H9 (cell line): ENCODE results near the gene HMCN1. TPM values are rescaled to one million over a fixed set of nuclear protein-coding genes. Genes with fewer than 3 reads are reported as not detected.

Source experiments
- DNase-seq: peaks from one replicate; pipeline ENCODE4 v3.0.0-alpha.2; 2017
- H2AFZ ChIP-seq: one replicate; pipeline ENCODE4 v1.6.1; 2013; ENCODE audit warnings: mild to moderate bottlenecking, low read length, control low read depth, moderate library complexity
- H2AK5ac ChIP-seq: 2 replicates; pipeline ENCODE4 v1.6.1; 2013; ENCODE audit warnings: low read length, control low read depth, mixed read lengths; ENCODE audit not compliant: insufficient read length
- H2BK120ac ChIP-seq: one replicate; pipeline ENCODE4 v1.6.1; 2013; ENCODE audit warnings: low read depth, mild to moderate bottlenecking, low read length, control low read depth, inconsistent platforms; ENCODE audit not compliant: poor library complexity, severe bottlenecking
- H2BK12ac ChIP-seq: 2 replicates; pipeline ENCODE4 v1.6.1; 2013; ENCODE audit warnings: low read length, control low read depth, mixed read lengths, low read depth; ENCODE audit not compliant: insufficient read length
- H2BK15ac ChIP-seq: 2 replicates; pipeline ENCODE4 v1.6.1; 2013; ENCODE audit warnings: low read depth, low read length, control low read depth
- H2BK20ac ChIP-seq: one replicate; pipeline ENCODE4 v1.6.1; 2013; ENCODE audit warnings: low read depth, mild to moderate bottlenecking, low read length, control low read depth, inconsistent platforms; ENCODE audit not compliant: poor library complexity, severe bottlenecking
- H2BK5ac ChIP-seq: 2 replicates; pipeline ENCODE4 v1.6.1; 2013; ENCODE audit warnings: low read length, control low read depth, mixed read lengths; ENCODE audit not compliant: insufficient read length
- H3K14ac ChIP-seq: 2 replicates; pipeline ENCODE4 v1.6.1; 2013; ENCODE audit warnings: low read length, control low read depth; ENCODE audit not compliant: insufficient read depth
- H3K18ac ChIP-seq: 2 replicates; pipeline ENCODE4 v1.6.1; 2013; ENCODE audit warnings: low read depth, mild to moderate bottlenecking, mixed read lengths, low read length, control low read depth; ENCODE audit not compliant: insufficient read length
- H3K23ac ChIP-seq: 2 replicates; pipeline ENCODE4 v1.6.1; 2013; ENCODE audit warnings: low read length, control low read depth, mixed read lengths, low read depth; ENCODE audit not compliant: insufficient read length
- H3K23me2 ChIP-seq: 2 replicates; pipeline ENCODE4 v1.6.1; 2013; ENCODE audit warnings: low read depth, mild to moderate bottlenecking, mixed read lengths, low read length, control low read depth; ENCODE audit not compliant: insufficient read length, poor library complexity, severe bottlenecking
- H3K27ac ChIP-seq: 2 replicates; pipeline ENCODE4 v1.5.1; 2013; ENCODE audit warnings: low read length, control low read depth, mixed read lengths, low read depth; ENCODE audit not compliant: insufficient read length
- H3K27me3 ChIP-seq: 2 replicates; pipeline ENCODE4 v1.6.1; 2013; ENCODE audit warnings: low read length, control low read depth, inconsistent platforms; ENCODE audit not compliant: insufficient read depth
- H3K4ac ChIP-seq: 2 replicates; pipeline ENCODE4 v1.6.1; 2013; ENCODE audit warnings: low read depth, mild to moderate bottlenecking, control low read depth, inconsistent platforms, low read length, moderate library complexity
- H3K4me1 ChIP-seq: 2 replicates; pipeline ENCODE4 v1.6.1; 2013; ENCODE audit warnings: low read length, control low read depth, inconsistent platforms; ENCODE audit not compliant: insufficient read depth
- H3K4me2 ChIP-seq: 2 replicates; pipeline ENCODE4 v1.6.1; 2013; ENCODE audit warnings: low read length, control low read depth, mixed read lengths; ENCODE audit not compliant: insufficient read length, insufficient read depth
- H3K56ac ChIP-seq: 2 replicates; pipeline ENCODE4 v1.6.1; 2013; ENCODE audit warnings: low read depth, mild to moderate bottlenecking, mixed read lengths, low read length, control low read depth; ENCODE audit not compliant: insufficient read length
- H3K79me1 ChIP-seq: 2 replicates; pipeline ENCODE4 v1.6.1; 2013; ENCODE audit warnings: low read depth, mild to moderate bottlenecking, moderate library complexity, low read length, control low read depth, inconsistent platforms; ENCODE audit not compliant: insufficient read depth, poor library complexity, severe bottlenecking
- H3K79me2 ChIP-seq: 2 replicates; pipeline ENCODE4 v1.6.1; 2013; ENCODE audit warnings: low read length, control low read depth, inconsistent platforms; ENCODE audit not compliant: insufficient read depth
- H3K9ac ChIP-seq: 2 replicates; pipeline ENCODE4 v1.6.1; 2013; ENCODE audit warnings: low read length, control low read depth, mixed read lengths; ENCODE audit not compliant: insufficient read length; ENCODE audit errors: extremely low read depth
- H3K9me3 ChIP-seq: one replicate; pipeline ENCODE4 v1.6.1; 2013; ENCODE audit warnings: low read depth, low read length, inconsistent platforms; ENCODE audit not compliant: control insufficient read depth
- H3T11ph ChIP-seq: one replicate; pipeline ENCODE4 v1.6.1; 2013; ENCODE audit warnings: mild to moderate bottlenecking, low read length, control low read depth, inconsistent platforms
- H4K20me1 ChIP-seq: one replicate; pipeline ENCODE4 v1.6.1; 2013; ENCODE audit not compliant: control insufficient read depth, insufficient read length, insufficient read depth
- H4K5ac ChIP-seq: 2 replicates; pipeline ENCODE4 v1.6.1; 2013; ENCODE audit warnings: low read depth, mild to moderate bottlenecking, mixed read lengths, low read length, control low read depth; ENCODE audit not compliant: insufficient read length
- H4K8ac ChIP-seq: replicated peaks from 2 replicates; pipeline ENCODE4 v1.6.1; 2013; ENCODE audit warnings: low read length, control low read depth, mixed read lengths, low read depth; ENCODE audit not compliant: insufficient read length
- H4K91ac ChIP-seq: 2 replicates; pipeline ENCODE4 v1.6.1; 2013; ENCODE audit warnings: low read depth, mild to moderate bottlenecking, moderate library complexity, mixed read lengths, low read length, control low read depth; ENCODE audit not compliant: insufficient read length
- H3K27ac Mint-ChIP-seq, 3 experiments: 2 replicates in 2 of 3; 3 replicates in 1 of 3; pipeline ENCODE4 v1.8.0; 2020 to 2021; ENCODE audit warnings: mixed read lengths in 3 of 3, mild to moderate bottlenecking in 1 of 3, moderate library complexity in 1 of 3
- H3K27me3 Mint-ChIP-seq: 2 replicates; pipeline ENCODE4 v1.8.0; 2021; ENCODE audit warnings: low read depth, mild to moderate bottlenecking, moderate library complexity, mixed read lengths
- H3K36me3 Mint-ChIP-seq, 3 experiments: 2 replicates in 2 of 3; 3 replicates in 1 of 3; pipeline ENCODE4 v1.8.0; 2020 to 2021; ENCODE audit warnings: low read depth in 3 of 3, mixed read lengths in 3 of 3; ENCODE audit not compliant: insufficient read depth in 1 of 3
- H3K4me1 Mint-ChIP-seq, 2 experiments: 2 replicates each; pipeline ENCODE4 v1.8.0; 2020; ENCODE audit warnings: mixed read lengths in 2 of 2
- H3K4me3 Mint-ChIP-seq, 2 experiments: 2 replicates in 1 of 2; 3 replicates in 1 of 2; pipeline ENCODE4 v1.8.0; 2020 to 2021; ENCODE audit warnings: mild to moderate bottlenecking in 2 of 2, mixed read lengths in 2 of 2, moderate library complexity in 1 of 2
- H3K9me3 Mint-ChIP-seq, 2 experiments: 2 replicates in 1 of 2; 3 replicates in 1 of 2; pipeline ENCODE4 v1.8.0; 2020; ENCODE audit warnings: mild to moderate bottlenecking in 2 of 2, mixed read lengths in 2 of 2, moderate library complexity in 1 of 2
- total RNA-seq: library from RNA; stranded (reverse); gene quantifications from 2 replicates; pipeline ENCODE4 v1.2.1, GENCODE V29; 2021
- TF ChIP-seq, protein P1 (sequence below): fragments of 200-600 bp; sonication (generic); conservative IDR thresholded peaks from 3 replicates; pipeline ENCODE4 v1.8.0; 2021; ENCODE audit warnings: antibody characterized with exemption, mild to moderate bottlenecking

Gene HMCN1
- total RNA-seq, 1 experiment from 2014 or later, result 3.3 TPM

- no peak overlapping the region for H2BK120ac ChIP-seq
- H3K56ac ChIP-seq, result no peak overlapping the region
- H3K27me3 Mint-ChIP-seq, result no peaks in the 10 kb centered on the region
- no peak overlapping the region for H2AFZ ChIP-seq
- H4K91ac ChIP-seq, result no peak overlapping the region
- H3K9me3 ChIP-seq, result no peaks in the 10 kb centered on the region
- no peak for DNase-seq
- no peak overlapping the region for H4K5ac ChIP-seq
- no peak overlapping the region for H2BK20ac ChIP-seq
- no peak overlapping the region for H3K4ac ChIP-seq
- H4K8ac ChIP-seq, result no peak overlapping the region
- no peak overlapping the region for H3K4me2 ChIP-seq
- H2BK15ac ChIP-seq, result no peak overlapping the region
- H2AK5ac ChIP-seq, result no peak overlapping the region
- H3K14ac ChIP-seq, result no peak overlapping the region
- H3K36me3 Mint-ChIP-seq, result no peaks in the 10 kb centered on the region; a peak in 1 of 7 replicates
- H3K4me3 Mint-ChIP-seq, result no peak overlapping the region
- no peaks in the 10 kb centered on the region for H4K20me1 ChIP-seq
- H3K4me1 Mint-ChIP-seq, result peaks cover 31 to 35% of the 10 kb centered on the region in 2 experiments
- H2BK12ac ChIP-seq, result no peak overlapping the region
- no peak overlapping the region for H3K27ac Mint-ChIP-seq
- TF ChIP-seq, protein P1, sequence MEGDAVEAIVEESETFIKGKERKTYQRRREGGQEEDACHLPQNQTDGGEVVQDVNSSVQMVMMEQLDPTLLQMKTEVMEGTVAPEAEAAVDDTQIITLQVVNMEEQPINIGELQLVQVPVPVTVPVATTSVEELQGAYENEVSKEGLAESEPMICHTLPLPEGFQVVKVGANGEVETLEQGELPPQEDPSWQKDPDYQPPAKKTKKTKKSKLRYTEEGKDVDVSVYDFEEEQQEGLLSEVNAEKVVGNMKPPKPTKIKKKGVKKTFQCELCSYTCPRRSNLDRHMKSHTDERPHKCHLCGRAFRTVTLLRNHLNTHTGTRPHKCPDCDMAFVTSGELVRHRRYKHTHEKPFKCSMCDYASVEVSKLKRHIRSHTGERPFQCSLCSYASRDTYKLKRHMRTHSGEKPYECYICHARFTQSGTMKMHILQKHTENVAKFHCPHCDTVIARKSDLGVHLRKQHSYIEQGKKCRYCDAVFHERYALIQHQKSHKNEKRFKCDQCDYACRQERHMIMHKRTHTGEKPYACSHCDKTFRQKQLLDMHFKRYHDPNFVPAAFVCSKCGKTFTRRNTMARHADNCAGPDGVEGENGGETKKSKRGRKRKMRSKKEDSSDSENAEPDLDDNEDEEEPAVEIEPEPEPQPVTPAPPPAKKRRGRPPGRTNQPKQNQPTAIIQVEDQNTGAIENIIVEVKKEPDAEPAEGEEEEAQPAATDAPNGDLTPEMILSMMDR, result no peak
- H3T11ph ChIP-seq, result no peak overlapping the region
- H3K79me1 ChIP-seq, result no peaks in the 10 kb centered on the region
- H3K27me3 ChIP-seq, result no peaks in the 10 kb centered on the region
- no peaks in the 10 kb centered on the region for H3K9me3 Mint-ChIP-seq
- peaks cover 7% of the 10 kb centered on the region; the same call in 1 of the 2 replicates for H3K4me1 ChIP-seq
- H3K9ac ChIP-seq, result no peak overlapping the region
- H3K79me2 ChIP-seq, result no peaks in the 10 kb centered on the region
- no peak overlapping the region for H2BK5ac ChIP-seq
- no peak overlapping the region for H3K18ac ChIP-seq
- no peak overlapping the region for H3K27ac ChIP-seq
- no peak overlapping the region for H3K23ac ChIP-seq
- H3K23me2 ChIP-seq, result no peaks in the 10 kb centered on the region
Observed at GRCh38 chr1:185916861-185917260, 182.7 kb downstream of the HMCN1 start.
